Stimulated activated effector memory CD8-positive, alpha-beta T cell treated with anti-CD3 and anti-CD28 coated beads, Interleukin-12 subunit alpha, Interleukin-12 subunit beta, amount 100 ng/mL, for 72 hours (primary cell): ENCODE results near the gene TIMM50.
A peak's percentile ranks its signal among the peaks of the same experiment; 100 is the strongest.

ENCODE experiments used
- ATAC-seq: fragments of 150-1000 bp; cut with Tn5 transposase; 2 replicates; pipeline ENCODE4 v1.10.0; 2021
- DNase-seq, 2 donors: peaks; one replicate each; pipeline ENCODE4 v3.0.0; 2021 to 2022; ENCODE audit warnings: low spot score in 2 of 2
- H3K27ac Mint-ChIP-seq: one replicate; pipeline ENCODE4 v1.8.0; 2022; ENCODE audit warnings: mild to moderate bottlenecking, mixed read lengths
- H3K36me3 Mint-ChIP-seq: one replicate; pipeline ENCODE4 v1.8.0; 2022; ENCODE audit warnings: mild to moderate bottlenecking, mixed read lengths
- H3K4me1 Mint-ChIP-seq: one replicate; pipeline ENCODE4 v1.8.0; 2022; ENCODE audit warnings: mixed read lengths
- H3K4me3 Mint-ChIP-seq: one replicate; pipeline ENCODE4 v1.8.0; 2022; ENCODE audit warnings: mild to moderate bottlenecking, mixed read lengths
- H3K9me3 Mint-ChIP-seq: one replicate; pipeline ENCODE4 v1.8.0; 2022; ENCODE audit warnings: mixed read lengths

Gene TIMM50

DNA sequence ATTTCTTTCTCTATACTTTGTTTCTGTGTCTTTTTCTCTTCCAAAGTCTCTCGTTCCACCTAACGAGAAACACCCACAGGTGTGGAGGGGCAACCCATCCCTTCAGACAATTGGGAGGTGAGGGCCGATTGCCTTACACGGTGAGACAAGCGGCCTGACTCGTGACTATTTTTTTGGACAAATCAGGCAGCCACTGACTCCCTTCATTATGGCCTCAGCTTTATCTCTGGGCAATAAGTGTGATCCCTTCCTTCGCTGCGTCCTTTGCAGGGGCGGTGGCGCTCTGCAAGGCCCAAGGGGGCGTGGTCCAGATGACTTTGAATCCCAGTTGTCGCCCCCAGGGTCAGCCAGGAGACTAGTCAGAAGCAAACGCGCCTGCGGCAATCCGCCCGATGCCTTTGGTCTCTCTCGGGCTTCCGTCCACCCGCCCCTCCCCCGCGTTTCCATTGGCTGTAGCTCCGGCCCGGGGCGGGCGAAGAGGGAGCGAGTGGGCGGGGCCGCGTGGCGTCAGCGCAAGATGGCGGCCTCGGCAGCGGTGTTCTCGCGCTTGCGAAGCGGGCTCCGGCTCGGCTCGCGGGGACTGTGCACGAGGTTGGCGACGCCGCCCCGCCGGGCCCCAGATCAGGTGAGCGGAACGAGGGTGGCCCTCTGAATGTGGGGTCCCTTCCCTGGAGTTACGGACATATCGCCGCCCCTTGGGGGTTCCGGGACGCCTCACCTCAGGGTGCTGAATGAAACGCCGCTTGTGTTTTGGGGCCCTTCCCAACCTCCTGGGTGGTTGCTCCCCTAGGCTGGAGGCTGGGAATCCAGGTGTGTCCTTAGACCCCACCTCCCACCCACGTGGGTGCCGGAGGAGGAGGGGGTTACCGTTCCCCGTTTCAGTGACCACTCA, at the start of gene TIMM50:
Gene TIMM50 (plus strand): TSS at position 502 of the 892 bp plus-strand sequence. CDS start 16 bp downstream, at position 518.
- Mint-ChIP-seq H3K9me3 (no peaks in the 10 kb centered on the region), H3K4me1 (peaks cover 32% of the 10 kb centered on the region), H3K27ac (peak within 1 kb of the TSS; percentile 94), H3K36me3 (peaks cover 68% of the 10 kb centered on the region), H3K4me3 (peak within 1 kb of the TSS; percentile 81)
- DNase-seq (peak; percentile 96 to 98), ATAC-seq (peak; percentile 95)

DNA sequence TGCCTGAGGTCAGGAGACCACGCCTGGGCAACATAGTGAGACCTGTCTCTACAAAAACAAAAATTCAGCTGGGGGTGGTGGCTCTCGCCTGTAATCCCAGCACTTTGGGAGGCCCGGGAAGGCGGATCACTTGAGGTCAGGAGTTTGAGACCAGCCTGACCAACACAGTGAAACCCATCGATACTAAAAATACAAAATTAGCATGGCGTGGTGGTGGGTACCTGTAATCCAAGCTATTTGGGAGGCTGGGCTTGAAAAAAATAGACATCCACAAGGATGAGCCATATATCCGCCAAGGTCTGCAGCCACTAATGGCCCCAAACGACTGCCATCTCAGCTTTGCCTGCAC, 48.0 kb upstream of the TIMM50 start:
- ATAC-seq = no peak
- H3K27ac Mint-ChIP-seq = peak overlapping the region; percentile 100
- peaks cover 59% of the 10 kb centered on the region for H3K4me1 Mint-ChIP-seq
- H3K9me3 Mint-ChIP-seq = no peaks in the 10 kb centered on the region
- no peak for DNase-seq
- H3K36me3 Mint-ChIP-seq = peaks cover 73% of the 10 kb centered on the region
- H3K4me3 Mint-ChIP-seq = peak overlapping the region; percentile 28

DNA sequence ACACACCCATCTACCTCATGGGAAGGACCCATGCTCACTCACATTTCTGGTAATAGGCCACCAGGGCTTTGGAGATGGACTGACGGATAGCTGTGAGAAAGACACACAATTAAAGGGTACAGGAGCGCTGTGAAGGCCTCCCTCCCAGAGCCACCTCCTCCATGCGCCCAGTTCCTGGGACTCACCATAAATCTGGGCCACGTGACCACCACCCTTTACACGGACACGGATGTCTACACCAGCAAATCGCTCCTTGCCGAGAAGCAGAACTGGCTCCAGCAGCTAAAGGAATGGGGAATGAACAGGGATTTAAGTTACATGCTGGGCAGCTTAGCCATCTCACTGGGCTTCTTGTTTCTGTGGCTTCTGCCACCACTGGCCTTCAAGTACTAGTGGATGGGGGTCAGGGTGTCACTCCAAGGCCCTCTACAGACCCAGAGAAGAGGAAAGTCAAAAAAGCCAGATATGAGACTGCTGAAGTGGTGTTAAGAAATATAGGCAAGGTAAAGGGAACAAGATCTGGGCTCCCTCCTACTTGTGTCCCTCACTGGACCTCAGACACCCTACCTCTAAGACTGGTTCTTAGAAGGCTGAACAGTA, 47.1 kb upstream of the TIMM50 start:
- no peaks in the 10 kb centered on the region for H3K9me3 Mint-ChIP-seq
- H3K4me1 Mint-ChIP-seq = peaks cover 59% of the 10 kb centered on the region
- DNase-seq = no peak

DNA sequence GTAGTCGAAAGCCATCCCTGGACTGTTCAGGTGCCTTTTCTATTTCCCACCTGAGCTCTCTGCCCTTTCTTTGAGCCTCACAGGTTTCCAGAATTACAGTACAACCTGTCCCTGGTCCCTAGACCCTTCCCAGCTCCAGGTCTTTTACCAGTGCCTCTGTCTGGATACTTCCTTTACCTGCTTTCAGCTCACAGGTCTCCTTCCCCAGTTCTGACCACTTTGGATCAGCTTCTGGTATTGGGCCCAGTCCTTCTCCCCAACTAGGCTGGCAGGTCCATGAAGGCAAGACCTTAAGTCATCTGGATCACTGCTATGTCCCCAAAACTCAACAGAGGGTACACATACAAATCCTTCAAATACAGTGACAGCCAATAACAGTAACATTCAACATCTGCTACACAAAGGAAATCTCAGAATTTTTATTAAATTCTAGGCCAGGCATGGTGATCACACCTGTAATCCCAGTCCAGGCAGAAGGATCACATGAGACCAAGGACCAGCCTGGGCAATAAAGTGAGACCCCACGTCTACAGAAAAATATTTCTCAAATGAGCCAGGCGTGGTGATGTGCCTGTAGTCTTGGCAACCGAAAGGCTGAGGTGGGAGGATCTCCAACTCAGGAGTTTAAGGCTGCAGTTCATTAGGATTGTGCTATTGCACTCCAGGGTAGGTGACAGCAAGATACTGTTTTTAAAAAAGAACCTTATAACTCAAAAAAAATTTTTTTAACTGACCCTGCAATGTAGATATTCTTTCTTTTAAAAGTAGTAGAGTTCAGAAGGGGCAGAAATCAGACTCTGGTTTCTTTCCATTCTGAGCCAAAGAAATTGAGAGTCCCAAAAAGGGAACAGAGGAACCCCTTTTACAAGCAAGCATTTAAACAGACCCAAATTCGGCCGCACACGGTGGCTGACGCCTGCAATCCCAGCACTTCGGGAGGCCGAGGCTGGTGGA, 46.2 kb upstream of the TIMM50 start:
- ATAC-seq (no peak), DNase-seq (no peak)
- no peaks in the 10 kb centered on the region for H3K9me3 Mint-ChIP-seq
- H3K4me3 Mint-ChIP-seq = peak overlapping the region; percentile 100
- peak overlapping the region; percentile 100 for H3K27ac Mint-ChIP-seq
- peaks cover 76% of the 10 kb centered on the region for H3K36me3 Mint-ChIP-seq
- peaks cover 59% of the 10 kb centered on the region for H3K4me1 Mint-ChIP-seq

More for the DNA sequence above, 47.1 kb upstream of the TIMM50 start:
- no peak for ATAC-seq
- peaks cover 73% of the 10 kb centered on the region for H3K36me3 Mint-ChIP-seq
- H3K27ac Mint-ChIP-seq = peak overlapping the region; percentile 100
- H3K4me3 Mint-ChIP-seq = peak overlapping the region; percentile 100

DNA sequence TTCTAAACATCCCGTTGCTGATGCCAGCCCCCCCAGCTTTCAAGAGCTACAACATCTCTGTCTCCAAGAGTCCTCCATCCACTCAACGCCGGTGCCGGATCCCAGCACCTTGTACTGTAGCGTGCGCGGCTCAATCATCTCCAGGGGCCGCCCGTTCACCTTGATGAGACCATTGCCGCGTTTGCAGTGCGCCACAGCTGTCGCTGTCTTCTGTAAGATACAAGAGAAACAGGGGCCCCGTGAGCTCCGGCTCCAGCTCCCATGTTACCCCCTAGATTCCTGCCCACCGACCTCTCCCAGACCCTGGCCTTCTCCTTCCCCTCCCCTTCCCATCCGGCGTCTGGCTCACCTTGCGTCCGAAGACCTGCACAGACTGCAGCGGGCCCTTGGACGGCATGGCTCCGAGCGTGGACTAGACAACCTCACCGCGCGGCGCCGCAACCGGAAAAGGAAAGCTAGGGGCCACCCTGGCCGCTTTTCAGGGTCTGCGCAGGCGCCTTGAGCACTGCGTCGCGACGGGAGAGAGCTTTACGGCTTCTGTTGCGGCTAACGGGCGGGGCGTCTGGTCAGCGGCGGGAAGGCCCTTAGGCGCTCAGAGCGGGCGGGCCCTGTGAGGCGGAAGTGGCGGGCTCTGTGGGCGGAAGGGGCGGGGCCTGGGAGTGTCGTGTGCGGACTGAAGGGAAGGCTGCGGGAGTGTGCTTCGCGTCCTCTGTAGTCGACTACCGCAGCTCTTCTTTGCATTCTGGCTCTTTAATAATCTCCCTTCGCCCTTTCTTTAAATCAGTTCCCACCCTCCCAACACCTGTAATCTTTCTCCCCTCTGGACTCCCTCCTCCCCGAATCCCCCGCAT, 44.9 kb upstream of the TIMM50 start, which contains the start of gene RPS16:
Gene RPS16 (minus strand): TSS at position 451 of the 851 bp plus-strand sequence. CDS start 54 bp downstream, at position 397.
- ATAC-seq = peak; percentile 92
- peak; percentile 98 to 100 for DNase-seq
- Mint-ChIP-seq H3K4me1 (peaks cover 52% of the 10 kb centered on the region), H3K4me3 (peak within 1 kb of the TSS; percentile 100), H3K36me3 (peaks cover 70% of the 10 kb centered on the region), H3K9me3 (no peaks in the 10 kb centered on the region), H3K27ac (peak within 1 kb of the TSS; percentile 100)

DNA sequence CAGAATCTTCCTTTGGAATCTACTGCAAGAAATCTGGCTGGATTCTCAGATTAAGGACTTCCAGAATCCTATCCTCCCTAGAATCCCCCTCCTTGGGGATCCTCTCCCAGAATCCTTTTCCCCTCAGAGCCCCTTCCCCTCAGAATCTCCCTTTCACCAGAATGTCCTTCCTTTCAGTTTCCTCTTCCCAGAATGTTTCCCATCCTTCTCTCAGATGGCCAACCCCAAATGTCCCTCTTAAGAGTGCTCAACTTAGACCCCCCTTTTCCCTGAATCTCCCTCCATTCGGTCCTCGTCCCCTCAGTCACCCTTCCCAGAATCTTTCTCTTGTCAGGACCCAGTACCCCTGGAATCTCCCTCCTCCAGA, 44.3 kb upstream of the TIMM50 start:
- ATAC-seq = no peak
- peak overlapping the region; percentile 100 for H3K4me3 Mint-ChIP-seq
- DNase-seq = no peak
- H3K9me3 Mint-ChIP-seq = no peaks in the 10 kb centered on the region
- peak overlapping the region; percentile 100 for H3K27ac Mint-ChIP-seq
- H3K4me1 Mint-ChIP-seq = peaks cover 46% of the 10 kb centered on the region
- peaks cover 64% of the 10 kb centered on the region for H3K36me3 Mint-ChIP-seq

DNA sequence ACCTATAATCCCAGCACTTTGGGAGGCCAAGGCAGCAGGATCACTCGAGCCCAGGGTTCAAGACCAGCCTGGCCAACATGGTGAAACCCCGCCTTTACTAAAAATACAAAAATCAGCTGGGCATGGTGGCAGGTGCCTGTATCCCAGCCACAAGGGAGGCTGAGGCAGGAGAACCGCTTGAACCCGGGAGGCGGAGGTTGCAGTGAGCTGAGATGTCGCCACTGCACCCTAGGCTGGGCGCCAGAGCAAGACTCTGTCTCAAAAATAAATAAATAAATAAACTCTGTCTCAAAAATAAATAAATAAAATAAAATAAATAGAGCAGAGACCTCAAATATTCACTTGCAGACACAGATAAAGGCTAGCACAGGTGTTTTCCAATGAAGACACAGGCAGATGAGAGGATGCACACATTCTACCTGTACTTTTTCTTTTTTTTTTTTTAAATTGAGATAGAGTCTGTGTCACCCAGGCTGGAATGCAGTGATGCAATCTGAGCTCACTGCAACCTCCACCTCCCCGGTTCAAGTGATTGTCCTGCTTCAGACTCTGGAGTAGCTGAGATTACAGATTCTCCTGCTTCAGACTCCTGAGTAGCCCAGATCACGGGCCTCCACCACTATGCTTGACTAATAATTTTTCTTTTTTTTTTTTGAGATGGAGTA, 42.2 kb upstream of the TIMM50 start:
- H3K4me3 Mint-ChIP-seq = no peak overlapping the region
- H3K27ac Mint-ChIP-seq = no peak overlapping the region
- peaks cover 33% of the 10 kb centered on the region for H3K4me1 Mint-ChIP-seq
- ATAC-seq = no peak
- no peaks in the 10 kb centered on the region for H3K9me3 Mint-ChIP-seq
- no peak for DNase-seq
- H3K36me3 Mint-ChIP-seq = peaks cover 43% of the 10 kb centered on the region

DNA sequence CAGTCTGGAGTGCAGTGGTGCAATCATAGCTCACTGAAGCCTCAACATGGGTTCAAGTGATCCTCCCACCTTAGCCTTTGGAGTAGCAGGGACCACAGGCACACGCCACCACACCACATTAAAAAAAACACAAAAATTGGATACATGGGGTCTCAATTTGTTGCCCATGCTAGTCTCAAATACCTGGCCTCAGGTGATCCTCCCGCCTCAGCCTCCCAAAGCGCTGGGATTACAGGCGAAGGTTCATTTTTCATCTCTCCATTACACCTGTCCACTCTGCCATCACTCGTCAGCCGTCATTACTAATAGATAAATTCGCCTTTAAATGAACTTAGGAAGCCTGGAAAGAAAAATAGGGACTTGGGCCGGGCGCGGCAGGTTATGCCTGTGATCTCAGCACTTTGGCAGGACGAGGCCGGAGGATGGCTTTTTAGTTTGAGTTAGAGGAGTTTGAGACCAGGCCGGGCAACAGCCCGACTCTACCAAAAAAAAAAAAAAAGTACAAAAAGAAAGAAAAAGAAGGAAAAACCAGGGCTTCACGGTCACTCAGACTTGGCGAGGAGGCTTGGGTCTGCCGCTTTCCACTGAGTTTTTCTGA, 35.9 kb upstream of the TIMM50 start:
- Mint-ChIP-seq H3K4me3 (peak overlapping the region; percentile 94), H3K27ac (peak overlapping the region; percentile 99), H3K4me1 (peaks cover 45% of the 10 kb centered on the region), H3K36me3 (peaks cover 57% of the 10 kb centered on the region), H3K9me3 (no peaks in the 10 kb centered on the region)
- DNase-seq (no peak), ATAC-seq (no peak)

DNA sequence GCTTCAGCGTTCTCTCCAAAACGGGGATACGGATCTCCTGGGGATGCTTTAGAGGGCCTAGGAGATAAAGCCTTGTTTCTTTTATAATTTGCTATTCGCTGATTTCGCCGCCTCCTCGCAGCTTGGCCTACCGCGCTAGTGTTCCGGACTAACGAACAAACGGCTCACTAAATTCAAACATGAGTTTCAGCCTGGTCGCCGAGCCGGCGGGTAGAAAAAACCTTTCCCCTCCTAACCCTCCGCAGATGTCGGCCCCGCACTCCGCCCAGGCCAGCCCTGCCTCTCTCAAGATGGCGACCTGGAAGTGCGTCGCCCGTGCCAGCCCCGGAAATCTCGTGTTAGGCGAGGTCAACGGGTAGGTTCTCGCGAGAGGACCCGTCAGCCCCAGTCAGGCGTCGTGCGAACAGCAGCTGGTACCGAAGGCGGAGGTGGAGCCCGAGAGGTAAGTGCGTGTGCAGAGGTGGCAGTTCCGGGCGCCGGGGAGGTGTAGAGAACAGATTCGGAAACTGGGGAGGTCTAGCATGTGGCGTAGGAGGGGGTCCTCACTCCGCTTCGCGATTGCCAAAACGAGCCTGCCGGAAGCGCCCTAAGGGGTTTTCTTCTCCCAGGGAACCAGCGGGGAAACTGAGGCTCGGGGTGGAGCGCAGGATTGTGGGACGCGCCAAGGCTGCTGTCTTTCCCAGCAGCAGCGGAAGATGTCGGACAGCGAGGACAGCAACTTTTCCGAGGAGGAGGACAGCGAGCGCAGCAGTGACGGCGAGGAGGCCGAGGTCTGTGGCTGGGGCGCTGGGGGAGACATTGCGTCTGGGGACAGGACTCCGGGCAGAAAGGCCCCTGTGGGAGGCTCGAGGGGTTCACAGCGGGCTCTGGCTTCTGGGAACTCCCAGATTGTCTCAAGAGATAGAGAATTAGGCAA, 35.2 kb upstream of the TIMM50 start, which contains the start of gene SUPT5H:
Gene SUPT5H (plus strand): TSS at position 387 of the 916 bp plus-strand sequence. CDS start 309 bp downstream, at position 696.
- peak; percentile 88 to 97 for DNase-seq
- no peaks in the 10 kb centered on the region for H3K9me3 Mint-ChIP-seq
- H3K4me1 Mint-ChIP-seq = peaks cover 53% of the 10 kb centered on the region
- H3K27ac Mint-ChIP-seq = peak within 1 kb of the TSS; percentile 99
- peaks cover 65% of the 10 kb centered on the region for H3K36me3 Mint-ChIP-seq
- H3K4me3 Mint-ChIP-seq = peak within 1 kb of the TSS; percentile 94
- ATAC-seq = peak; percentile 95

DNA sequence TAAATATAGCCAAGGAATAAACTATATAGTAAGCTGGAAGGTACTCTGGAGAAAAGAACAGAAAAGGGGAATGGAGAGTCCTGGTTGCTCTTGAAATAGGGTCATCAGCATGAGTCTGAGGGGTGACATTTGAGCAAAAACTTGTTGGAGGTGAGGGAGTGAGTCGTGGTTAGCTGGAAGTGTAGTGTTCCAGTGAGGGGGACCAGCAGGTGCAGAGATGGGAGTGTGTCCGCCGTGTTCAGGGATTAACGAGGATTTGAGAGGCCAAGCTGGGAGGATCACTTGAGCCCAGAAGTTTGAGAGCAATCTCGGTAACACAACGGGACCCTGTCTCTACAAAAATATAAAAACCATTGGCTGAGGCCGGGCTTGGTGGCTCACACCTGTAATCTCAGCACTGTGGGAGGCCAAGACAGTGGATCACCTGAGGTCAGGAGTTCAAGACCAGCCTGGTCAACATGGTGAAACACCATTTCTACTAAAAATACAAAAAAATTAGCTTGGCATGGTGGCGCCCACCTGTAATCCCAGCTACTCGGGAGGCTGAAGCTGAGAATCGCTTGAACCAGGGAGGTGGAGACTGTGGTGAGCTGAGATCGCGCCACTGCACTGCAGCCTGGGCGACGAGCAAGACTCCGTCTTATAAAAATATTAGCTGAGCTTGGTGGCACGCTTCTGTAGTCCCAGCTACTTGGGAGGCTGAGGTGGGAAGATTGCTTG, 34.1 kb upstream of the TIMM50 start:
- no peak for ATAC-seq
- no peaks in the 10 kb centered on the region for H3K9me3 Mint-ChIP-seq
- H3K27ac Mint-ChIP-seq = peak overlapping the region; percentile 99
- peaks cover 76% of the 10 kb centered on the region for H3K36me3 Mint-ChIP-seq
- DNase-seq = no peak
- peaks cover 58% of the 10 kb centered on the region for H3K4me1 Mint-ChIP-seq
- peak overlapping the region; percentile 94 for H3K4me3 Mint-ChIP-seq

DNA sequence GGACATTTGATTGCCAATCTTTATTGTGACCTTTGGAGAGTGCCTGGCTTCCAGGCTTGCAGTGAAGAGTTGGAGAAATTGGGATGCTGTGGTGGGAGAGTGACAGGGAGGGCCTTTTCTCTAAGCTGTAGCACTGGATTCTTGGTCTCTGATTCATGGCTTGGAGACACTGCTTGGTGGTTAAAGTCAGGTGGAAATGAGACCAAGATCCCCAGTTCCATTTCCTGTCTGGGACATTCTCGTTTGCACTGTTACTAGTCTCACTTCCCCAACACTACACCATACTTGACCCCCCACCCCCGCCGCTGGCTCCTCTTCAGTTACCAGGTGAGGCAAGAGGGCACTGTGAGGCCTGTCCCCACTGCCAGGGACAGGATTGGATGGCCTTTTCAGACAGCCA, 32.4 kb upstream of the TIMM50 start:
- peak overlapping the region; percentile 94 for H3K4me3 Mint-ChIP-seq
- no peaks in the 10 kb centered on the region for H3K9me3 Mint-ChIP-seq
- DNase-seq = no peak
- no peak for ATAC-seq
- peaks cover 93% of the 10 kb centered on the region for H3K36me3 Mint-ChIP-seq
- peaks cover 76% of the 10 kb centered on the region for H3K4me1 Mint-ChIP-seq
- peak overlapping the region; percentile 99 for H3K27ac Mint-ChIP-seq

DNA sequence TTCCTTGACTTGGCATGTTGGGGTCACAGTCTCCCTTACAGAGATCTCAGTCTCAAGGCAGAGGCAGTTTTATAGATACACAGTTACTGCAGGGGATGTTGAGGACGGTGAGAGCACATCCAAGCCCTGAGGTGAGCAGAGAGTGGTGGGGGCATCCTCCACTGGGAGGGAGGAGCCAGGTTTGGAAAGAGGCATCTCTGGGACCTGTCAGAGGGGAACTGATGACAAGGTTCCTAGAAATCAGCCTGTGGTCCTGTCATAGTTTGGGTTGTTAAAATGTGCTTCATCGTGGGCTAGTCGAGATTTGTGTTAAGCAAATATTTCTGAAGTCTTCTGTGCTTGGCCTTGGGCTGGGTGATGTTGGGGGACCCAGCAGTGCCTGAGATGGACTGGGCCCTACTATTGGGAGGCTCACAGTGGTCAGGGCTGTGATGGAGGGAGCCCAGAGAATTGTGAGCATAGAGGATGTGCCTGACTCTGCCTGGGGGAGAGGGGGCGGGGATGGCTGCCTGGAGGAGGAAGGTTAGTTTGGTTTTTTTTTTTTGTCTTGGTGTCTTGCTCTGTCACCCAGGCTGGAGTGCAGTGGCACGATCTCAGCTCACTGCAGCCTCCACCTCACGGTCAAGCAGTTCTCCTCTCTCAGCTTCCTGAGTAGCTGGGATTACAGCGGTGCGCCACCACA, 31.4 kb upstream of the TIMM50 start:
- no peak for ATAC-seq
- peak overlapping the region; percentile 94 for H3K4me3 Mint-ChIP-seq
- H3K4me1 Mint-ChIP-seq = peaks cover 78% of the 10 kb centered on the region
- no peak for DNase-seq
- H3K36me3 Mint-ChIP-seq = peaks cover 100% of the 10 kb centered on the region
- H3K27ac Mint-ChIP-seq = peak overlapping the region; percentile 99
- no peaks in the 10 kb centered on the region for H3K9me3 Mint-ChIP-seq
